Mammary epithelial cell (primary cell): ENCODE data around the gene NCSTN.

Source experiments
- EZH2 ChIP-seq: IDR thresholded peaks from 2 replicates; pipeline ENCODE4 v1.6.1; 2012; ENCODE audit warnings: low read length, inconsistent platforms, borderline replicate concordance
- TF ChIP-seq, protein P1 (sequence below), 2 donors: IDR thresholded peaks in 1 of 2; conservative IDR thresholded peaks in 1 of 2; 2 replicates each; pipeline ENCODE4 v1.5.1; 2011 to 2012; ENCODE audit warnings: inconsistent platforms in 2 of 2, low read length in 2 of 2, mild to moderate bottlenecking in 2 of 2, control low read depth in 1 of 2, low read depth in 1 of 2; ENCODE audit not compliant: insufficient read depth in 1 of 2; ENCODE audit errors: extremely low read depth in 1 of 2

GRCh38 chr1:160371346-160371631, 28.1 kb downstream of the NCSTN start:
- TF ChIP-seq, protein P1, sequence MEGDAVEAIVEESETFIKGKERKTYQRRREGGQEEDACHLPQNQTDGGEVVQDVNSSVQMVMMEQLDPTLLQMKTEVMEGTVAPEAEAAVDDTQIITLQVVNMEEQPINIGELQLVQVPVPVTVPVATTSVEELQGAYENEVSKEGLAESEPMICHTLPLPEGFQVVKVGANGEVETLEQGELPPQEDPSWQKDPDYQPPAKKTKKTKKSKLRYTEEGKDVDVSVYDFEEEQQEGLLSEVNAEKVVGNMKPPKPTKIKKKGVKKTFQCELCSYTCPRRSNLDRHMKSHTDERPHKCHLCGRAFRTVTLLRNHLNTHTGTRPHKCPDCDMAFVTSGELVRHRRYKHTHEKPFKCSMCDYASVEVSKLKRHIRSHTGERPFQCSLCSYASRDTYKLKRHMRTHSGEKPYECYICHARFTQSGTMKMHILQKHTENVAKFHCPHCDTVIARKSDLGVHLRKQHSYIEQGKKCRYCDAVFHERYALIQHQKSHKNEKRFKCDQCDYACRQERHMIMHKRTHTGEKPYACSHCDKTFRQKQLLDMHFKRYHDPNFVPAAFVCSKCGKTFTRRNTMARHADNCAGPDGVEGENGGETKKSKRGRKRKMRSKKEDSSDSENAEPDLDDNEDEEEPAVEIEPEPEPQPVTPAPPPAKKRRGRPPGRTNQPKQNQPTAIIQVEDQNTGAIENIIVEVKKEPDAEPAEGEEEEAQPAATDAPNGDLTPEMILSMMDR (conservative IDR thresholded peaks at IDR 0.05 in 1 of 2, IDR thresholded peaks at IDR 0.05 in 1 of 2; ENCODE audit: extremely low read depth in 1 of 2, insufficient read depth in 1 of 2, low read depth in 1 of 2, low read length in 2 of 2): no peak
- TF ChIP-seq EZH2: no peak
